K562 treated with DMSO at 1 percent for 4 hours (cell line): ENCODE results near the gene GPR39. TPM values are rescaled to one million over a fixed set of nuclear protein-coding genes. Genes with fewer than 3 reads are reported as not detected.

Source experiments
- total RNA-seq: library from RNA; unstranded; fragments of 300-600 nt; gene quantifications from 2 replicates; pipeline ENCODE4 v1.2.3, GENCODE V29; 2022; ENCODE audit not compliant: insufficient read depth

Gene GPR39
- not detected in 2 replicates for total RNA-seq

DNA sequence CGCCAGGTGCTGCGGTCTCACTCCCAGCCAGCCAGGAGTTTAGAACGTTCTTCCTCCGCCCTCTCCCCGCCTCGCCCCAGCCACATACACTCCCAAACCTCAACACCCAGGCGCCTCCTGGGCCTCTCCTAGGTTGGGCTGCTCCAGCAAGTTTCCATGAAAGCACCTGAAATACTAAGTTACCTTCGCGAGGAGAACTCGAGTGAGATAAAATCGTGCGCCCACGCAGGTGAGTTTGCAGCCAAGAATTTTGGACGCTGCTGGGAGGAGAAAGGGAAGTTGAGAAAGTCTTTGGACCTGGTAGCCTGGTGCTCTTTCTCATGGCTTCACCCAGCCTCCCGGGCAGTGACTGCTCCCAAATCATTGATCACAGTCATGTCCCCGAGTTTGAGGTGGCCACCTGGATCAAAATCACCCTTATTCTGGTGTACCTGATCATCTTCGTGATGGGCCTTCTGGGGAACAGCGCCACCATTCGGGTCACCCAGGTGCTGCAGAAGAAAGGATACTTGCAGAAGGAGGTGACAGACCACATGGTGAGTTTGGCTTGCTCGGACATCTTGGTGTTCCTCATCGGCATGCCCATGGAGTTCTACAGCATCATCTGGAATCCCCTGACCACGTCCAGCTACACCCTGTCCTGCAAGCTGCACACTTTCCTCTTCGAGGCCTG, at the start of gene GPR39:
Gene GPR39 (plus strand): TSS at position 83 of the 673 bp plus-strand sequence.

DNA sequence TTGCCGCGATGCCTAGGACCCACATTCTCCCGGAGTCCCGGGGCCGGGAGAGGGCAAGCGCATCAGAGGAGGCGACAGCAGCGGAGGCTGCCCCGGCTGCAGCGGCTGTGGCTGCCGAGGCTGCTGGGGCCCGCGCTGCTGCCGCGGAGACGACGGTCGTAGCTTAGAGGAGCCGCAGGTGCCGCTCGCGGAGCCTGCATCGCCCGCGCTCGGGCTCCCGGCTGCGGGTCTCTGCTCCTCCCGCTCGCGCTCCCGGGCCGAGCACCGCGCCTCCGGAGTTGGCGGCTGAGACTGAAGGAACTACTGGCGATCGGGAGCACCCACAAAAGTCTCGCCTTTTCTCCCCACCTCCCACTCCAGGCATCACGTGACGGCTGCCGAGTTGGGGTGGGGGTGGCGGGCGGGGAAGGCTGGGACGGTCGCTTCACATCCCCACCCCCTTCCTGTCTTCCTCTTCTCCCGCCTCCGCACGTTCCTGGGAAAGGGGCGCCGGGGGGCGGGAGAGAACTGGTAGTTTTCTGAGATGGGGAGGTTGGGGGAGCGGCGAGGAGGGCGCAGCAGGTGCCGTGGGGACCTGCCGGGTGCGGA, 253.4 kb downstream of the GPR39 start, which contains the start of gene LYPD1:
Gene LYPD1 (minus strand): TSS at position 298 of the 588 bp plus-strand sequence. CDS start 273 bp downstream, at position 25.

